MG63 (cell line): ENCODE results near the gene SCN10A. TPM values are rescaled to one million over a fixed set of nuclear protein-coding genes. Genes with fewer than 3 reads are reported as not detected.

Experiments
- DNase-seq: peaks from one replicate; pipeline ENCODE4 v3.0.0-alpha.2; 2020
- H3K27me3 ChIP-seq: fragments of 250-450 bp; sonication (Bioruptor Pico); 2 replicates; pipeline ENCODE4 v1.5.1; 2020; ENCODE audit warnings: mild to moderate bottlenecking, moderate library complexity
- H3K36me3 ChIP-seq: fragments of 250-450 bp; sonication (Bioruptor Pico); 2 replicates; pipeline ENCODE4 v1.5.1; 2020; ENCODE audit warnings: mild to moderate bottlenecking, moderate library complexity
- H3K4me3 ChIP-seq: fragments of 250-450 bp; sonication (Bioruptor Pico); 2 replicates; pipeline ENCODE4 v1.5.1; 2020; ENCODE audit warnings: mild to moderate bottlenecking, moderate library complexity
- H3K9me3 ChIP-seq: fragments of 250-450 bp; sonication (Bioruptor Pico); 2 replicates; pipeline ENCODE4 v1.5.1; 2020; ENCODE audit warnings: mild to moderate bottlenecking, moderate library complexity
- total RNA-seq: library from RNA; depleted of rRNA; stranded (reverse); fragments of >200 nt; shearing (Covaris generic); gene quantifications from 2 replicates; pipeline ENCODE4 v1.2.3, GENCODE V29; 2014; ENCODE audit warnings: low replicate concordance

The SCN10A gene
- total RNA-seq, 1 experiment from 2014 or later = not detected

- Histone ChIP-seq H3K9me3 (no peaks in the 10 kb centered on the region), H3K4me3 (no peak overlapping the region), H3K36me3 (no peaks in the 10 kb centered on the region), H3K27me3 (no peaks in the 10 kb centered on the region)
- DNase-seq = peak; percentile 18
These were observed 10.1 kb downstream of the SCN10A start for GRCh38 chr3:38805765-38806386.

- no peak overlapping the region for H3K4me3 ChIP-seq
- H3K27me3 ChIP-seq = no peaks in the 10 kb centered on the region
- no peaks in the 10 kb centered on the region for H3K9me3 ChIP-seq
- DNase-seq = no peak
- no peaks in the 10 kb centered on the region for H3K36me3 ChIP-seq
These were observed 11.0 kb downstream of the SCN10A start for GRCh38 chr3:38805004-38805403.

GRCh38 chr3:38800511-38800910 lies 15.5 kb downstream of the SCN10A start:
- Histone ChIP-seq H3K36me3 (no peaks in the 10 kb centered on the region), H3K4me3 (no peak overlapping the region), H3K27me3 (no peaks in the 10 kb centered on the region), H3K9me3 (no peaks in the 10 kb centered on the region)
- no peak for DNase-seq

GRCh38 chr3:38793721-38794120 lies 22.3 kb downstream of the SCN10A start:
- no peak for DNase-seq
- H3K27me3 ChIP-seq = no peaks in the 10 kb centered on the region
- no peaks in the 10 kb centered on the region for H3K36me3 ChIP-seq
- H3K4me3 ChIP-seq = no peak overlapping the region
- H3K9me3 ChIP-seq = no peaks in the 10 kb centered on the region

- DNase-seq = no peak
- no peaks in the 10 kb centered on the region for H3K36me3 ChIP-seq
- no peak overlapping the region for H3K4me3 ChIP-seq
- no peaks in the 10 kb centered on the region for H3K27me3 ChIP-seq
- no peaks in the 10 kb centered on the region for H3K9me3 ChIP-seq
These were observed 23.0 kb downstream of the SCN10A start for GRCh38 chr3:38792983-38793382.

- Histone ChIP-seq H3K4me3 (no peak overlapping the region), H3K36me3 (no peaks in the 10 kb centered on the region), H3K9me3 (no peaks in the 10 kb centered on the region), H3K27me3 (no peaks in the 10 kb centered on the region)
- DNase-seq = no peak
These were observed 33.9 kb downstream of the SCN10A start for GRCh38 chr3:38782148-38782547.

GRCh38 chr3:38773528-38773927 lies 42.5 kb downstream of the SCN10A start:
- Histone ChIP-seq H3K9me3 (no peaks in the 10 kb centered on the region), H3K4me3 (no peak overlapping the region), H3K27me3 (no peaks in the 10 kb centered on the region), H3K36me3 (no peaks in the 10 kb centered on the region)
- DNase-seq = no peak

GRCh38 chr3:38763569-38763968 lies 52.4 kb downstream of the SCN10A start:
- H3K9me3 ChIP-seq = no peaks in the 10 kb centered on the region
- no peaks in the 10 kb centered on the region for H3K36me3 ChIP-seq
- no peak for DNase-seq
- no peaks in the 10 kb centered on the region for H3K27me3 ChIP-seq
- no peak overlapping the region for H3K4me3 ChIP-seq

GRCh38 chr3:38758557-38758956 lies 57.5 kb downstream of the SCN10A start:
- no peak for DNase-seq
- no peak overlapping the region for H3K4me3 ChIP-seq
- H3K36me3 ChIP-seq = no peaks in the 10 kb centered on the region
- no peaks in the 10 kb centered on the region for H3K27me3 ChIP-seq
- no peaks in the 10 kb centered on the region for H3K9me3 ChIP-seq

- DNase-seq = no peak
- H3K27me3 ChIP-seq = no peaks in the 10 kb centered on the region
- no peak overlapping the region for H3K4me3 ChIP-seq
- H3K9me3 ChIP-seq = no peaks in the 10 kb centered on the region
- no peaks in the 10 kb centered on the region for H3K36me3 ChIP-seq
These were observed 58.3 kb downstream of the SCN10A start for GRCh38 chr3:38757721-38758120.

- no peak for DNase-seq
- no peaks in the 10 kb centered on the region for H3K36me3 ChIP-seq
- no peaks in the 10 kb centered on the region for H3K27me3 ChIP-seq
- H3K4me3 ChIP-seq = no peak overlapping the region
- no peaks in the 10 kb centered on the region for H3K9me3 ChIP-seq
These were observed 59.1 kb downstream of the SCN10A start for GRCh38 chr3:38756892-38757291.

- Histone ChIP-seq H3K36me3 (no peaks in the 10 kb centered on the region), H3K27me3 (no peaks in the 10 kb centered on the region), H3K4me3 (no peak overlapping the region), H3K9me3 (no peaks in the 10 kb centered on the region)
- no peak for DNase-seq
These were observed 60.9 kb downstream of the SCN10A start for GRCh38 chr3:38755130-38755529.

- DNase-seq = no peak
- Histone ChIP-seq H3K27me3 (no peaks in the 10 kb centered on the region), H3K4me3 (no peak overlapping the region), H3K9me3 (no peaks in the 10 kb centered on the region), H3K36me3 (no peaks in the 10 kb centered on the region)
These were observed 69.4 kb downstream of the SCN10A start for GRCh38 chr3:38746641-38747040.

GRCh38 chr3:38743043-38743442 lies 73.0 kb downstream of the SCN10A start:
- DNase-seq = no peak
- Histone ChIP-seq H3K27me3 (no peaks in the 10 kb centered on the region), H3K9me3 (no peaks in the 10 kb centered on the region), H3K4me3 (no peak overlapping the region), H3K36me3 (no peaks in the 10 kb centered on the region)

GRCh38 chr3:38742550-38742949 lies 73.5 kb downstream of the SCN10A start:
- Histone ChIP-seq H3K27me3 (no peaks in the 10 kb centered on the region), H3K9me3 (no peaks in the 10 kb centered on the region), H3K36me3 (no peaks in the 10 kb centered on the region), H3K4me3 (no peak overlapping the region)
- no peak for DNase-seq

GRCh38 chr3:38740537-38740936 lies 75.5 kb downstream of the SCN10A start:
- H3K4me3 ChIP-seq = no peak overlapping the region
- no peak for DNase-seq
- no peaks in the 10 kb centered on the region for H3K27me3 ChIP-seq
- no peaks in the 10 kb centered on the region for H3K9me3 ChIP-seq
- H3K36me3 ChIP-seq = no peaks in the 10 kb centered on the region

GRCh38 chr3:38739931-38740330 lies 76.1 kb downstream of the SCN10A start:
- Histone ChIP-seq H3K36me3 (no peaks in the 10 kb centered on the region), H3K27me3 (no peaks in the 10 kb centered on the region), H3K4me3 (no peak overlapping the region), H3K9me3 (no peaks in the 10 kb centered on the region)
- DNase-seq = no peak

- Histone ChIP-seq H3K4me3 (no peak overlapping the region), H3K27me3 (no peaks in the 10 kb centered on the region), H3K36me3 (no peaks in the 10 kb centered on the region), H3K9me3 (no peaks in the 10 kb centered on the region)
- no peak for DNase-seq
These were observed 76.7 kb downstream of the SCN10A start for GRCh38 chr3:38739396-38739689.
